HepG2 (cell line): Measurements from ENCODE around the gene HSPA1B. TPM values are rescaled to one million over a fixed set of nuclear protein-coding genes. Genes with fewer than 3 reads are reported as not detected.
A peak's percentile ranks its signal among the peaks of the same experiment; 100 is the strongest.

ENCODE experiments used
- CCAR2 ChIP-seq: fragments of 200-400 bp; formaldehyde crosslinking; optimal IDR thresholded peaks from 2 replicates; pipeline ENCODE3; 2018; ENCODE audit warnings: low read depth, mild to moderate bottlenecking, low read length, moderate library complexity
- ELK4 ChIP-seq: sonication (generic); formaldehyde crosslinking; IDR thresholded peaks from 2 replicates; pipeline ENCODE4 v1.9.0; 2021; ENCODE audit warnings: missing genetic modification reagents, borderline replicate concordance
- FOXM1 ChIP-seq: sonication (generic); formaldehyde crosslinking; IDR thresholded peaks from 2 replicates; pipeline ENCODE4 v1.5.0; 2020; ENCODE audit warnings: missing genetic modification reagents
- HINFP ChIP-seq: sonication (generic); formaldehyde crosslinking; IDR thresholded peaks from 2 replicates; pipeline ENCODE4 v1.4.0; 2020; ENCODE audit warnings: low read depth, mild to moderate bottlenecking, missing genetic modification reagents
- HMG20A ChIP-seq: IDR thresholded peaks from 2 replicates; pipeline ENCODE4 v1.6.1; 2016; ENCODE audit warnings: borderline replicate concordance
- HMGXB3 ChIP-seq: sonication (generic); formaldehyde crosslinking; IDR thresholded peaks from 2 replicates; pipeline ENCODE4 v1.4.0; 2020; ENCODE audit warnings: missing genetic modification reagents, borderline replicate concordance
- HNRNPLL ChIP-seq: fragments of 200-400 bp; formaldehyde crosslinking; IDR thresholded peaks from 2 replicates; pipeline ENCODE4 v1.6.1; 2017; ENCODE audit warnings: mild to moderate bottlenecking, low read depth, low read length; ENCODE audit not compliant: poor library complexity, severe bottlenecking
- JUN ChIP-seq: sonication (generic); formaldehyde crosslinking; IDR thresholded peaks from 2 replicates; pipeline ENCODE4 v1.4.0; 2020; ENCODE audit warnings: mild to moderate bottlenecking, missing genetic modification reagents
- KDM4B ChIP-seq: sonication (generic); formaldehyde crosslinking; IDR thresholded peaks from 2 replicates; pipeline ENCODE4 v1.4.0; 2020; ENCODE audit warnings: missing genetic modification reagents
- MTA3 ChIP-seq: sonication (generic); formaldehyde crosslinking; IDR thresholded peaks from 2 replicates; pipeline ENCODE4 v1.4.0; 2020; ENCODE audit warnings: missing genetic modification reagents
- MXI1 ChIP-seq: IDR thresholded peaks from 3 replicates; pipeline ENCODE4 v1.6.1; 2012; ENCODE audit warnings: low read depth, low read length, inconsistent platforms, borderline replicate concordance
- TSC22D2 ChIP-seq: sonication (generic); formaldehyde crosslinking; IDR thresholded peaks from 2 replicates; pipeline ENCODE4 v1.5.1; 2020; ENCODE audit warnings: missing genetic modification reagents, mild to moderate bottlenecking, borderline replicate concordance
- ZKSCAN5 ChIP-seq: sonication (generic); formaldehyde crosslinking; IDR thresholded peaks from 2 replicates; pipeline ENCODE4 v1.5.1; 2020; ENCODE audit warnings: mild to moderate bottlenecking, missing genetic modification reagents
- ZNF383 ChIP-seq: sonication (generic); formaldehyde crosslinking; IDR thresholded peaks from 2 replicates; pipeline ENCODE4 v1.4.0; 2020; ENCODE audit warnings: missing genetic modification reagents, mild to moderate bottlenecking, borderline replicate concordance
- ZNF737 ChIP-seq: sonication (generic); formaldehyde crosslinking; IDR thresholded peaks from 2 replicates; pipeline ENCODE4 v1.5.0; 2020; ENCODE audit warnings: missing genetic modification reagents, mild to moderate bottlenecking, borderline replicate concordance
- ZNF776 ChIP-seq: sonication (generic); formaldehyde crosslinking; IDR thresholded peaks from 2 replicates; pipeline ENCODE4 v1.4.0; 2020; ENCODE audit warnings: mild to moderate bottlenecking, missing genetic modification reagents
- ZNF891 ChIP-seq: sonication (generic); formaldehyde crosslinking; IDR thresholded peaks from 2 replicates; pipeline ENCODE4 v1.5.0; 2020; ENCODE audit warnings: mild to moderate bottlenecking, missing genetic modification reagents
- polyA plus RNA-seq, 8 experiments: library from polyadenylated mRNA; depleted of rRNA in 3 of 8; stranded (reverse) in 7 of 8; unstranded in 1 of 8; fragments of >200 nt; fragmentation: Illumina TruSeq in 4 of 8; extraction: Trizol in 4 of 8; gene quantifications; 2 replicates each; pipeline versions ENCODE4 v1.2.1 to v1.2.3, GENCODE V29; 2011 to 2016; ENCODE audit warnings: low read depth in 4 of 8, missing spikeins in 1 of 8, mixed read lengths in 1 of 8; ENCODE audit not compliant: insufficient read depth in 1 of 8
- total RNA-seq, 5 experiments: library from RNA; depleted of rRNA; stranded (reverse); fragments of >200 nt; fragmentation: Illumina TruSeq; extraction: Trizol; gene quantifications; 2 replicates each; pipeline ENCODE4 v1.2.3, GENCODE V29; 2016; ENCODE audit warnings: low read depth in 1 of 5
- TF ChIP-seq, protein P1 (sequence below): sonication (generic); formaldehyde crosslinking; IDR thresholded peaks from 2 replicates; pipeline ENCODE4 v1.5.1; 2020; ENCODE audit warnings: missing genetic modification reagents, mild to moderate bottlenecking, borderline replicate concordance
- TF ChIP-seq, protein P2 (sequence below): IDR thresholded peaks from 2 replicates; pipeline ENCODE4 v1.6.1; 2016; ENCODE audit warnings: mild to moderate bottlenecking

Gene HSPA1B
- total and polyA plus RNA-seq, 2 of the 13 experiments (the other 11 are each of a cell fraction or from before 2014, with no cell fraction given): 26.0 to 186 TPM

- TF ChIP-seq, protein P1, sequence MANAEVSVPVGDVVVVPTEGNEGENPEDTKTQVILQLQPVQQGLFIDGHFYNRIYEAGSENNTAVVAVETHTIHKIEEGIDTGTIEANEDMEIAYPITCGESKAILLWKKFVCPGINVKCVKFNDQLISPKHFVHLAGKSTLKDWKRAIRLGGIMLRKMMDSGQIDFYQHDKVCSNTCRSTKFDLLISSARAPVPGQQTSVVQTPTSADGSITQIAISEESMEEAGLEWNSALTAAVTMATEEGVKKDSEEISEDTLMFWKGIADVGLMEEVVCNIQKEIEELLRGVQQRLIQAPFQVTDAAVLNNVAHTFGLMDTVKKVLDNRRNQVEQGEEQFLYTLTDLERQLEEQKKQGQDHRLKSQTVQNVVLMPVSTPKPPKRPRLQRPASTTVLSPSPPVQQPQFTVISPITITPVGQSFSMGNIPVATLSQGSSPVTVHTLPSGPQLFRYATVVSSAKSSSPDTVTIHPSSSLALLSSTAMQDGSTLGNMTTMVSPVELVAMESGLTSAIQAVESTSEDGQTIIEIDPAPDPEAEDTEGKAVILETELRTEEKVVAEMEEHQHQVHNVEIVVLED: no peak
- TF ChIP-seq HMG20A (CRISPR knock-in tag): no peak
- TF ChIP-seq MTA3: no peak
- no peak for TF ChIP-seq ELK4 (CRISPR knock-in tag)
- peak; percentile 10; the same call in 1 of the 3 replicates for TF ChIP-seq MXI1
- TF ChIP-seq JUN (CRISPR knock-in tag): 0 out of 2 replicates have a peak, but pooled peaks have one; percentile 43
- TF ChIP-seq HMGXB3: peak; percentile 27; the same call in 1 of the 2 replicates
- TF ChIP-seq ZNF737: no peak
- TF ChIP-seq, protein P2, sequence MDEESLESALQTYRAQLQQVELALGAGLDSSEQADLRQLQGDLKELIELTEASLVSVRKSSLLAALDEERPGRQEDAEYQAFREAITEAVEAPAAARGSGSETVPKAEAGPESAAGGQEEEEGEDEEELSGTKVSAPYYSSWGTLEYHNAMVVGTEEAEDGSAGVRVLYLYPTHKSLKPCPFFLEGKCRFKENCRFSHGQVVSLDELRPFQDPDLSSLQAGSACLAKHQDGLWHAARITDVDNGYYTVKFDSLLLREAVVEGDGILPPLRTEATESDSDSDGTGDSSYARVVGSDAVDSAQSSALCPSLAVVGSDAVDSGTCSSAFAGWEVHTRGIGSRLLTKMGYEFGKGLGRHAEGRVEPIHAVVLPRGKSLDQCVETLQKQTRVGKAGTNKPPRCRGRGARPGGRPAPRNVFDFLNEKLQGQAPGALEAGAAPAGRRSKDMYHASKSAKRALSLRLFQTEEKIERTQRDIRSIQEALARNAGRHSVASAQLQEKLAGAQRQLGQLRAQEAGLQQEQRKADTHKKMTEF (CRISPR knock-in tag): 0 out of 2 replicates have a peak, but pooled peaks have one; percentile 42
- no peak for TF ChIP-seq CCAR2
- TF ChIP-seq ZNF383 (CRISPR knock-in tag): 0 out of 2 replicates have a peak, but pooled peaks have one; percentile 46
- no peak; the same call in 1 of the 2 replicates for TF ChIP-seq ZNF891 (CRISPR knock-in tag)
- no peak for TF ChIP-seq ZKSCAN5
- no peak for TF ChIP-seq FOXM1 (CRISPR knock-in tag)
- peak; percentile 47; the same call in 1 of the 2 replicates for TF ChIP-seq TSC22D2
- TF ChIP-seq HNRNPLL: no peak
- TF ChIP-seq KDM4B (CRISPR knock-in tag): 0 out of 2 replicates have a peak, but pooled peaks have one; percentile 26
- no peak for TF ChIP-seq ZNF776 (CRISPR knock-in tag)
- peak; percentile 58; the same call in 1 of the 2 replicates for TF ChIP-seq HINFP (CRISPR knock-in tag)
Observed at GRCh38 chr6:31877651-31878161, 50.2 kb downstream of the HSPA1B start (continued).
